ENCODE measurements around the gene FBXL14.

DNA sequence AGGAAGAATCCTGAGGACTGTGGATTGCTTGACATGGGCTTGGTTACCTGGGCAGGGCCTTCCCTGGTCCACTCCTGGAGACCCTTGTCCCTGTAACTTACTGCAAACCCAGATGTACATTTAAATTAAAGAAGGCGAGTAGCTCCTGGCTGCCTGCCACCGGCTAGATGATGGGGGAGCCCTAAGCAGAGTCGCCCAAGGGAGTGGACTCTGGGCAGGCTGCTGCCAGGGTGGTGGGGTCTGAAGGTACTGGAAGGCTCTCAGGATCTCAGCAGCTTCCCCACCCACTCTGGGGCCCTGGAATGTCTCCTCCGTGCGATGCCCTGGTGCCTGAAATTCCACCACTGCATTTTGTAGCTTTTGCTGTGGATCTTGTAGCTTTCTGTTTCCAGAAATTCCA, 74.7 kb downstream of the FBXL14 start:
- TF ChIP-seq, protein P1, sequence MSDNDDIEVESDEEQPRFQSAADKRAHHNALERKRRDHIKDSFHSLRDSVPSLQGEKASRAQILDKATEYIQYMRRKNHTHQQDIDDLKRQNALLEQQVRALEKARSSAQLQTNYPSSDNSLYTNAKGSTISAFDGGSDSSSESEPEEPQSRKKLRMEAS (IDR thresholded peaks at IDR 0.05; ENCODE audit: low read depth, low read length), result no peak
- TF ChIP-seq, protein P2, sequence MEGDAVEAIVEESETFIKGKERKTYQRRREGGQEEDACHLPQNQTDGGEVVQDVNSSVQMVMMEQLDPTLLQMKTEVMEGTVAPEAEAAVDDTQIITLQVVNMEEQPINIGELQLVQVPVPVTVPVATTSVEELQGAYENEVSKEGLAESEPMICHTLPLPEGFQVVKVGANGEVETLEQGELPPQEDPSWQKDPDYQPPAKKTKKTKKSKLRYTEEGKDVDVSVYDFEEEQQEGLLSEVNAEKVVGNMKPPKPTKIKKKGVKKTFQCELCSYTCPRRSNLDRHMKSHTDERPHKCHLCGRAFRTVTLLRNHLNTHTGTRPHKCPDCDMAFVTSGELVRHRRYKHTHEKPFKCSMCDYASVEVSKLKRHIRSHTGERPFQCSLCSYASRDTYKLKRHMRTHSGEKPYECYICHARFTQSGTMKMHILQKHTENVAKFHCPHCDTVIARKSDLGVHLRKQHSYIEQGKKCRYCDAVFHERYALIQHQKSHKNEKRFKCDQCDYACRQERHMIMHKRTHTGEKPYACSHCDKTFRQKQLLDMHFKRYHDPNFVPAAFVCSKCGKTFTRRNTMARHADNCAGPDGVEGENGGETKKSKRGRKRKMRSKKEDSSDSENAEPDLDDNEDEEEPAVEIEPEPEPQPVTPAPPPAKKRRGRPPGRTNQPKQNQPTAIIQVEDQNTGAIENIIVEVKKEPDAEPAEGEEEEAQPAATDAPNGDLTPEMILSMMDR (IDR thresholded peaks at IDR 0.05; ENCODE audit: low read depth, low read length), result no peak
